Esophagus muscularis mucosa (tissue), 4 donors: ENCODE measurements around the gene CCDC40. TPM values are rescaled to one million over a fixed set of nuclear protein-coding genes. Genes with fewer than 3 reads are reported as not detected.

Experiments
- DNase-seq: peaks from one replicate; pipeline ENCODE4 v3.0.0-alpha.2; 2017; ENCODE audit errors: extremely low spot score
- H3K27ac ChIP-seq, 4 donors: fragments of 200-600 bp; sonication (generic); replicated peaks in 1 of 4; 1 replicate in 3 of 4; 2 replicates in 1 of 4; pipeline ENCODE4 v1.5.1; 2016 to 2019; ENCODE audit warnings: mild to moderate bottlenecking in 1 of 4
- H3K27me3 ChIP-seq, 4 donors: fragments of 200-600 bp; sonication (generic); one replicate each; pipeline versions ENCODE4 v1.5.1 to v1.6.0; 2016 to 2019
- H3K36me3 ChIP-seq, 4 donors: fragments of 200-600 bp; sonication (generic); one replicate each; pipeline ENCODE4 v1.5.1; 2016 to 2019
- H3K4me1 ChIP-seq, 4 donors: fragments of 200-600 bp; sonication (generic); one replicate each; pipeline ENCODE4 v1.5.1; 2016 to 2019
- H3K4me3 ChIP-seq, 4 donors: fragments of 200-600 bp; sonication (generic); 1 replicate in 2 of 4; 2 replicates in 2 of 4; pipeline ENCODE4 v1.5.1; 2016 to 2019; ENCODE audit warnings: mild to moderate bottlenecking in 4 of 4, moderate library complexity in 1 of 4
- H3K9me3 ChIP-seq, 4 donors: fragments of 200-600 bp; sonication (generic); 1 replicate in 3 of 4; 2 replicates in 1 of 4; pipeline ENCODE4 v1.5.1; 2016 to 2019
- CTCF ChIP-seq, 3 experiments: fragments of 200-600 bp in 2 of 3; fragments of 450-650 bp in 1 of 3; sonication (generic) in 2 of 3; IDR thresholded peaks; one replicate each; pipeline ENCODE4 v1.5.1; 2017 to 2019; ENCODE audit warnings: antibody characterized with exemption in 3 of 3, mild to moderate bottlenecking in 2 of 3, moderate library complexity in 1 of 3
- EP300 ChIP-seq: sonication (generic); formaldehyde crosslinking; IDR thresholded peaks from one replicate; pipeline ENCODE4 v1.6.1; 2017; ENCODE audit warnings: antibody characterized with exemption
- POLR2A ChIP-seq: fragments of 450-650 bp; IDR thresholded peaks from one replicate; pipeline ENCODE4 v1.6.1; 2017; ENCODE audit warnings: antibody characterized with exemption, moderate library complexity, mild to moderate bottlenecking, low read depth
- POLR2AphosphoS5 ChIP-seq, 2 donors: sonication (generic); formaldehyde crosslinking; IDR thresholded peaks; one replicate each; pipeline ENCODE4 v1.6.1; 2017; ENCODE audit warnings: antibody characterized with exemption in 2 of 2
- WGBS: methylation state at CpG from one replicate; pipeline ENCODE4 v1.1.5; 2018; 5-methylcytosine and 5-hydroxymethylcytosine counted together
- intact Hi-C: fragments of 100-400 bp; cut with DNase I; formaldehyde crosslinking; loops from one replicate; pipeline ENCODE4 v1.15.1; 2023
- total RNA-seq, 4 donors: library from RNA; depleted of rRNA; stranded (reverse); fragments of >200 nt; gene quantifications; one replicate each; pipeline versions ENCODE4 v1.1.0 to v1.2.1, GENCODE V29; 2016

Gene CCDC40
- total RNA-seq, 4 donors from 2014 or later = 4.9 to 9.5 (median 7.8) TPM

GRCh38 chr17:80012765-80013741 lies 23.4 kb upstream of the CCDC40 start:
- Histone ChIP-seq H3K9me3 (no peaks in the 10 kb centered on the region), H3K36me3 (peaks cover 8 to 41% (median 29%) of the 10 kb centered on the region in 4 donors), H3K27me3 (no peaks in the 10 kb centered on the region), H3K27ac (no peak overlapping the region), H3K4me1 (peaks cover 5 to 11% (median 9%) of the 10 kb centered on the region in 4 donors), H3K4me3 (no peak overlapping the region)
- TF ChIP-seq POLR2A = no peak
- TF ChIP-seq POLR2AphosphoS5 (IDR thresholded peaks at IDR 0.05) = no peak
- TF ChIP-seq EP300 = no peak
- no peak for TF ChIP-seq CTCF (IDR thresholded peaks at IDR 0.05)
- 90% methylated on average over 29 of the region's 33 CpGs for WGBS
- intact Hi-C loops = no loop called here
- no peak for DNase-seq

- TF ChIP-seq CTCF (IDR thresholded peaks at IDR 0.05) (no peak), POLR2AphosphoS5 (IDR thresholded peaks at IDR 0.05) (no peak), POLR2A (no peak), EP300 (no peak)
- Histone ChIP-seq H3K27ac (no peak overlapping the region), H3K9me3 (no peaks in the 10 kb centered on the region), H3K27me3 (no peaks in the 10 kb centered on the region), H3K4me3 (no peak overlapping the region), H3K4me1 (no peaks in the 10 kb centered on the region), H3K36me3 (peaks cover 8 to 11% (median 11%) of the 10 kb centered on the region in 4 donors)
- intact Hi-C loops = no loop called here
- WGBS = 96% methylated on average over 18 of the region's 18 CpGs
- DNase-seq = no peak
These were observed 19.0 kb upstream of the CCDC40 start for GRCh38 chr17:80017226-80018010.

GRCh38 chr17:80018917-80019651 lies 17.4 kb upstream of the CCDC40 start:
- Histone ChIP-seq H3K9me3 (no peaks in the 10 kb centered on the region), H3K4me1 (peaks cover 0 to 10% (median 7%) of the 10 kb centered on the region in 4 donors), H3K36me3 (no peaks in the 10 kb centered on the region), H3K4me3 (no peak overlapping the region), H3K27me3 (no peaks in the 10 kb centered on the region), H3K27ac (no peak overlapping the region)
- DNase-seq = no peak
- 93% methylated on average over 21 of the region's 21 CpGs for WGBS
- TF ChIP-seq POLR2AphosphoS5 (IDR thresholded peaks at IDR 0.05) = no peak
- TF ChIP-seq CTCF (IDR thresholded peaks at IDR 0.05) = no peak
- TF ChIP-seq EP300 = no peak
- TF ChIP-seq POLR2A = no peak
- intact Hi-C loops = no loop called here

GRCh38 chr17:80021600-80021999 lies 14.8 kb upstream of the CCDC40 start:
- intact Hi-C loops = no loop called here

More at GRCh38 chr17:80021600-80021999, 14.8 kb upstream of the CCDC40 start:
- H3K36me3 ChIP-seq = no peaks in the 10 kb centered on the region
- H3K9me3 ChIP-seq = no peaks in the 10 kb centered on the region
- H3K27ac ChIP-seq = no peak overlapping the region
- no peak for TF ChIP-seq POLR2AphosphoS5 (IDR thresholded peaks at IDR 0.05)
- TF ChIP-seq POLR2A = no peak
- no peak for TF ChIP-seq EP300
- TF ChIP-seq CTCF (IDR thresholded peaks at IDR 0.05) = no peak
- WGBS = 92% methylated on average over 2 of the region's 2 CpGs
- no peak for DNase-seq
- peaks cover 3 to 27% (median 23%) of the 10 kb centered on the region in 4 donors for H3K4me1 ChIP-seq
- H3K27me3 ChIP-seq = no peaks in the 10 kb centered on the region
- H3K4me3 ChIP-seq = no peak overlapping the region
